H1 (cell line): ENCODE data around the gene GABRD. TPM values are rescaled to one million over a fixed set of nuclear protein-coding genes. Genes with fewer than 3 reads are reported as not detected.

Experiments
- CTCF ChIA-PET: fragments of 300-600 bp; sonication (Branson Sonifier 250); formaldehyde crosslinking; loops from one replicate; lab custom pipeline; 2021; ENCODE audit not compliant: partially characterized antibody; lab: Charles Lee
- POLR2A ChIA-PET: fragments of 300-600 bp; sonication (Branson Sonifier 250); formaldehyde crosslinking; loops from one replicate; lab custom pipeline; 2021; ENCODE audit warnings: inconsistent platforms; ENCODE audit not compliant: partially characterized antibody; lab: Charles Lee
- DNase-seq, 2 experiments: peaks; one replicate each; pipeline versions ENCODE4 v3.0.0 to v3.0.0-alpha.2; 2010 to 2022; ENCODE audit warnings: low spot score in 2 of 2, low read depth in 1 of 2, mixed read lengths in 1 of 2
- FAIRE-seq: peaks from 2 replicates; lab custom pipeline; 2011; peaks lifted over from hg19 to GRCh38; lab: Jason Lieb, UNC
- H2AFZ ChIP-seq: 2 replicates; pipeline ENCODE4 v1.8.1; 2012; ENCODE audit warnings: low read length, inconsistent platforms
- H2AK5ac ChIP-seq: 2 replicates; pipeline ENCODE4 v1.6.1; 2013; ENCODE audit warnings: low read depth, low read length
- H2BK120ac ChIP-seq: replicated peaks from 2 replicates; pipeline ENCODE3; 2013; ENCODE audit warnings: low read depth, low read length, inconsistent platforms
- H2BK12ac ChIP-seq: 2 replicates; pipeline ENCODE4 v1.6.1; 2013; ENCODE audit warnings: low read depth, low read length
- H2BK15ac ChIP-seq: 2 replicates; pipeline ENCODE4 v1.6.1; 2013; ENCODE audit warnings: low read length
- H2BK20ac ChIP-seq: 2 replicates; pipeline ENCODE4 v1.6.1; 2013; ENCODE audit warnings: low read length
- H2BK5ac ChIP-seq: 2 replicates; pipeline ENCODE4 v1.6.1; 2013; ENCODE audit warnings: low read depth, low read length
- H3K14ac ChIP-seq: 2 replicates; pipeline ENCODE4 v1.6.1; 2013; ENCODE audit warnings: inconsistent platforms; ENCODE audit not compliant: insufficient read length
- H3K18ac ChIP-seq: 2 replicates; pipeline ENCODE4 v1.6.1; 2013; ENCODE audit warnings: low read length; ENCODE audit errors: extremely low read depth
- H3K23ac ChIP-seq: 2 replicates; pipeline ENCODE4 v1.6.1; 2013; ENCODE audit warnings: inconsistent platforms; ENCODE audit not compliant: insufficient read length
- H3K23me2 ChIP-seq: 2 replicates; pipeline ENCODE4 v1.6.1; 2013; ENCODE audit warnings: low read depth, low read length
- H3K27ac ChIP-seq: 2 replicates; pipeline ENCODE4 v1.6.1; 2011; ENCODE audit warnings: low read depth, low read length, inconsistent platforms
- H3K27me3 ChIP-seq, 4 experiments: replicated peaks in 1 of 4; 1 replicate in 1 of 4; 2 replicates in 3 of 4; pipeline versions ENCODE4 v1.6.1 to v1.8.1; 2011 to 2013; ENCODE audit warnings: low read length in 3 of 4, mild to moderate bottlenecking in 3 of 4, inconsistent platforms in 2 of 4, mixed read lengths in 2 of 4, moderate library complexity in 1 of 4; ENCODE audit not compliant: control insufficient read depth in 3 of 4, insufficient read depth in 3 of 4; ENCODE audit errors: extremely low read depth in 1 of 4
- H3K36me3 ChIP-seq, 4 experiments: 2 replicates each; pipeline versions ENCODE4 v1.6.1 to v1.8.1; 2011 to 2013; ENCODE audit warnings: mild to moderate bottlenecking in 4 of 4, low read length in 3 of 4, moderate library complexity in 2 of 4, control low read depth in 1 of 4, inconsistent platforms in 1 of 4; ENCODE audit not compliant: insufficient read depth in 4 of 4, control insufficient read depth in 2 of 4
- H3K4ac ChIP-seq: replicated peaks from 2 replicates; pipeline ENCODE3; 2013; ENCODE audit warnings: low read length, low read depth, mixed read lengths, inconsistent platforms; ENCODE audit not compliant: insufficient read length
- H3K4me1 ChIP-seq, 4 experiments: replicated peaks in 1 of 4; 1 replicate in 1 of 4; 2 replicates in 3 of 4; pipeline versions ENCODE4 v1.6.1 to v1.8.1; 2011 to 2013; ENCODE audit warnings: low read length in 3 of 4, inconsistent platforms in 2 of 4, mixed read lengths in 1 of 4; ENCODE audit not compliant: insufficient read depth in 4 of 4, control insufficient read depth in 3 of 4
- H3K4me2 ChIP-seq, 2 experiments: 2 replicates each; pipeline versions ENCODE4 v1.6.1 to v1.8.1; 2011 to 2013; ENCODE audit warnings: low read depth in 2 of 2, low read length in 2 of 2, control low read depth in 1 of 2, inconsistent platforms in 1 of 2, mild to moderate bottlenecking in 1 of 2; ENCODE audit not compliant: insufficient read depth in 1 of 2
- H3K4me3 ChIP-seq, 4 experiments: fragments of 200-600, 300-600 bp in 1 of 4; sonication (generic), shearing (Covaris generic), sonication (Bioruptor Twin) in 1 of 4; 2 replicates each; pipeline versions ENCODE4 v1.5.1 to v1.8.1; 2011 to 2016; ENCODE audit warnings: low read length in 4 of 4, low read depth in 3 of 4, control low read depth in 2 of 4, inconsistent platforms in 2 of 4, mild to moderate bottlenecking in 2 of 4, mixed read lengths in 1 of 4, moderate library complexity in 1 of 4; ENCODE audit not compliant: insufficient read depth in 2 of 4; ENCODE audit errors: extremely low read depth in 1 of 4
- H3K56ac ChIP-seq: replicated peaks from 2 replicates; pipeline ENCODE3; 2013; ENCODE audit warnings: low read depth, mild to moderate bottlenecking, mixed read lengths, low read length, inconsistent platforms; ENCODE audit not compliant: insufficient read length
- H3K79me1 ChIP-seq: 2 replicates; pipeline ENCODE4 v1.6.1; 2013; ENCODE audit warnings: low read depth, low read length, control low read depth
- H3K79me2 ChIP-seq, 2 experiments: 2 replicates each; pipeline versions ENCODE4 v1.6.1 to v1.8.1; 2012 to 2013; ENCODE audit warnings: low read length in 2 of 2, mild to moderate bottlenecking in 2 of 2, inconsistent platforms in 1 of 2; ENCODE audit not compliant: insufficient read depth in 2 of 2, control insufficient read depth in 1 of 2
- H3K9ac ChIP-seq, 4 experiments: replicated peaks in 1 of 4; 1 replicate in 1 of 4; 2 replicates in 3 of 4; pipeline versions ENCODE4 v1.6.1 to v1.8.1; 2011 to 2013; ENCODE audit warnings: low read depth in 3 of 4, low read length in 3 of 4, control low read depth in 2 of 4, mild to moderate bottlenecking in 2 of 4, moderate library complexity in 2 of 4, inconsistent platforms in 1 of 4; ENCODE audit errors: extremely low read depth in 1 of 4
- H3K9me3 ChIP-seq, 2 experiments: 2 replicates each; pipeline versions ENCODE4 v1.6.1 to v1.8.1; 2012 to 2013; ENCODE audit warnings: mild to moderate bottlenecking in 2 of 2, moderate library complexity in 2 of 2, control low read depth in 1 of 2, inconsistent platforms in 1 of 2, low read depth in 1 of 2, low read length in 1 of 2, mixed read lengths in 1 of 2; ENCODE audit not compliant: insufficient read depth in 2 of 2
- H4K20me1 ChIP-seq, 2 experiments: replicated peaks in 1 of 2; 2 replicates each; pipeline versions ENCODE3 to v1.8.1; 2011 to 2013; ENCODE audit warnings: inconsistent platforms in 2 of 2, low read length in 2 of 2, mild to moderate bottlenecking in 1 of 2; ENCODE audit not compliant: insufficient read depth in 2 of 2, control insufficient read depth in 1 of 2
- H4K5ac ChIP-seq: 2 replicates; pipeline ENCODE4 v1.6.1; 2013; ENCODE audit warnings: low read length, low read depth, mixed read lengths, inconsistent platforms; ENCODE audit not compliant: insufficient read length
- H4K8ac ChIP-seq: 2 replicates; pipeline ENCODE4 v1.8.0; 2013; ENCODE audit warnings: mild to moderate bottlenecking, moderate library complexity, low read length, inconsistent platforms; ENCODE audit not compliant: insufficient read depth; ENCODE audit errors: extremely low read depth
- H4K91ac ChIP-seq: replicated peaks from 2 replicates; pipeline ENCODE3; 2013; ENCODE audit warnings: low read length, mixed read lengths, inconsistent platforms; ENCODE audit not compliant: insufficient read length
- BACH1 ChIP-seq: IDR thresholded peaks from 2 replicates; pipeline ENCODE4 v1.6.1; 2012; ENCODE audit warnings: low read length, improper control_type of control experiment
- BCL11A ChIP-seq, 2 experiments: IDR thresholded peaks; one replicate each; pipeline ENCODE4 v1.6.1; 2011; ENCODE audit warnings: low read depth in 2 of 2, low read length in 2 of 2, mild to moderate bottlenecking in 2 of 2
- BRCA1 ChIP-seq: IDR thresholded peaks from 2 replicates; pipeline ENCODE4 v1.6.1; 2012; ENCODE audit warnings: low read depth, low read length, improper control_type of control experiment
- CBX8 ChIP-seq: fragments of 300-800, 300-1000 bp; sonication (generic); IDR thresholded peaks from 2 replicates; pipeline ENCODE4 v1.7.1; 2016; ENCODE audit warnings: low read depth, low read length, borderline replicate concordance
- FOSL1 ChIP-seq: IDR thresholded peaks from 2 replicates; pipeline ENCODE4 v1.6.1; 2011; ENCODE audit warnings: mild to moderate bottlenecking, low read depth, low read length, moderate library complexity; ENCODE audit not compliant: insufficient read depth
- HDAC6 ChIP-seq: IDR thresholded peaks from one replicate; pipeline ENCODE4 v1.7.1; 2012; ENCODE audit warnings: low read depth, mild to moderate bottlenecking, inconsistent platforms, low read length, moderate library complexity
- POU5F1 ChIP-seq: IDR thresholded peaks from 2 replicates; pipeline ENCODE4 v1.6.1; 2011; ENCODE audit warnings: low read depth, mild to moderate bottlenecking, low read length, moderate library complexity
- SP4 ChIP-seq: IDR thresholded peaks from 2 replicates; pipeline ENCODE4 v1.6.1; 2012; ENCODE audit warnings: low read length, inconsistent platforms
- WGBS, 2 experiments: shearing (Covaris generic) in 1 of 2; methylation state at CpG; one replicate each; pipeline versions ENCODE4 v1.1.6 to v1.1.7; 2013 to 2015; ENCODE audit warnings: low lambda C conversion rate in 2 of 2, mixed read lengths in 2 of 2, inconsistent platforms in 1 of 2, low coverage in 1 of 2, missing lambda C conversion rate in 1 of 2; ENCODE audit not compliant: insufficient replicate concordance in 2 of 2, insufficient coverage in 1 of 2, insufficient read length in 1 of 2; ENCODE audit errors: extremely low coverage in 1 of 2, missing lambda C conversion rate in 1 of 2; 5-methylcytosine and 5-hydroxymethylcytosine counted together
- polyA plus RNA-seq, 7 experiments: library from polyadenylated mRNA; depleted of rRNA in 3 of 7; stranded (reverse) in 5 of 7; unstranded in 2 of 7; fragments of >200 nt in 5 of 7; fragments of 200-250 nt in 2 of 7; gene quantifications; 1 replicate in 5 of 7; 2 replicates in 1 of 7; 4 replicates in 1 of 7; pipeline versions ENCODE4 v1.2.1 to v1.2.3, GENCODE V29; 2011 to 2013; ENCODE audit warnings: missing spikeins in 2 of 7, mixed read lengths in 2 of 7
- total RNA-seq: library from RNA; stranded (reverse); fragmentation: NEBNext Ultra II Directional; extraction: Animal tissue kit (Norgen Biotek cat#: 25700); gene quantifications from 2 replicates; pipeline ENCODE4 v1.2.1, GENCODE V29; 2021

Gene GABRD
- total and polyA plus RNA-seq, 2 of the 8 experiments (the other 6 are each of a cell fraction or from before 2014, with no cell fraction given), result 1.8 to 3.0 TPM

DNA sequence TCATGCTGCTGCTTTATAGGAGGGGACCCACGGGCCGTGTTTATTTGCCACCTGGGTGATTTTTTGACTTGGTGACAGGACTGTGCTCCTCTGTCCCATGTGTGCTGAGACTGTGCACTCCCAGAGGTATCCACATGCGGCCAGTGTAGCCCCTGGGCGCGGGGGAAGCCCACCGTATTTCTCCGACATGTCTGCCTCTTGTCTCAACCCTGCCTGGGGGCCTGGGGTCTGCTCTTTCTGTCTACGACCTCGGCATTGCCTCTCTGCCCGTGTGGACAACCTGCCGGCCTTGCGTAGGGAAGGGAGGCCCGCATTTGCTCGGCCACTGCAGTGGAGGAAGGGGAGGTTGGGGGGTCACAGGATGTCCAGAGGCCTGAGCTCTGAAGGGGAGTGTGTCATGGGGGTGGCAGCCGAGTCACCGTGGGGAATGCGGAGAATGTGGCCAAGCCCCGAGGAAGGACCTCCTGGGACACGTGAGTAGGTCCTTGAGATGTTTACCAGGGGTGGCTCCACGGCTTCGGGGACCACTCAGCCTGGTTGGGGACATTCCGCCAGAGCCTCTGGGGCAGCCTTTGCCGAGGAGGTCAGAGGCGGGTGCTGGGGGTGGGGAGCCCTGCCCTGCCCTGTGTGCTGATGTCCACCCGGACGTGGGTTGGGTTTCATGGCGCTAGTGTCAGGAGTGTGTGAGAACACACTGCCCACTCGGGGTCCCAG, 42.1 kb downstream of the GABRD start:
- H3K4ac ChIP-seq, result no peak overlapping the region
- H2BK20ac ChIP-seq, result no peak overlapping the region
- no peak overlapping the region for H2BK120ac ChIP-seq
- FAIRE-seq (no peak), DNase-seq (no peak)
- no peaks in the 10 kb centered on the region for H3K23me2 ChIP-seq
- H3K4me2 ChIP-seq, result no peak overlapping the region
- H3K23ac ChIP-seq, result no peak overlapping the region
- H2BK5ac ChIP-seq, result no peak overlapping the region
- H4K91ac ChIP-seq, result no peak overlapping the region
- TF ChIP-seq BCL11A (IDR thresholded peaks at IDR 0.05; ENCODE audit: low read depth in 2 of 2, low read length in 2 of 2), result no peak
- TF ChIP-seq HDAC6, result no peak
- TF ChIP-seq CBX8, result no peak
- TF ChIP-seq POU5F1, result no peak
- TF ChIP-seq FOSL1, result no peak
- TF ChIP-seq BACH1, result no peak
- TF ChIP-seq BRCA1, result no peak
- TF ChIP-seq SP4, result no peak
- peaks cover 5% of the 10 kb centered on the region for H3K79me1 ChIP-seq
- peaks cover 0 to 13% of the 10 kb centered on the region in 2 experiments; a peak in 3 of 4 replicates for H3K79me2 ChIP-seq
- H4K20me1 ChIP-seq, result peaks cover 0 to 7% of the 10 kb centered on the region in 2 experiments
- WGBS, 2 experiments, result 88% methylated on average over 27 of the region's 28 CpGs; no CpG with 5 or more reads in 1 of the 2 experiments
- no peak overlapping the region for H3K9ac ChIP-seq
- no peak overlapping the region for H3K14ac ChIP-seq
- H4K5ac ChIP-seq, result no peak overlapping the region
- no peaks in the 10 kb centered on the region for H3K9me3 ChIP-seq
- H4K8ac ChIP-seq, result no peak overlapping the region; the same call in 1 of the 2 replicates
- no peak overlapping the region for H2AK5ac ChIP-seq
- H3K4me3 ChIP-seq, result no peak overlapping the region
- H3K27ac ChIP-seq, result no peak overlapping the region
- H3K4me1 ChIP-seq, result no peaks in the 10 kb centered on the region
- H2BK15ac ChIP-seq, result no peak overlapping the region
- H3K18ac ChIP-seq, result no peak overlapping the region
- peaks cover 3 to 16% (median 13%) of the 10 kb centered on the region in 4 experiments; a peak in 5 of 8 replicates for H3K36me3 ChIP-seq
- H3K27me3 ChIP-seq, result no peaks in the 10 kb centered on the region
- no peak overlapping the region for H2BK12ac ChIP-seq
- no peak overlapping the region for H3K56ac ChIP-seq
- no peak overlapping the region for H2AFZ ChIP-seq
- CTCF ChIA-PET, result no interaction called here
- POLR2A ChIA-PET, result no interaction called here
